Tibial nerve (tissue), 4 donors: ENCODE measurements around the gene CEP170B.

Experiments used
- CTCF ChIP-seq, 5 experiments: fragments of 200-600 bp in 3 of 5; fragments of 450-650 bp in 2 of 5; sonication (generic) in 3 of 5; IDR thresholded peaks; one replicate each; pipeline ENCODE4 v1.5.1; 2016 to 2019; ENCODE audit warnings: antibody characterized with exemption in 5 of 5, mild to moderate bottlenecking in 3 of 5, moderate library complexity in 2 of 5
- EP300 ChIP-seq, 2 donors: sonication (generic); formaldehyde crosslinking; IDR thresholded peaks; one replicate each; pipeline ENCODE4 v1.6.1; 2017; ENCODE audit warnings: antibody characterized with exemption in 2 of 2, mild to moderate bottlenecking in 1 of 2
- POLR2A ChIP-seq, 2 donors: fragments of 450-650 bp; IDR thresholded peaks; one replicate each; pipeline ENCODE4 v1.6.1; 2017; ENCODE audit warnings: antibody characterized with exemption in 2 of 2, mild to moderate bottlenecking in 2 of 2, moderate library complexity in 2 of 2

GRCh38 chr14:104935955-104936354, 70.9 kb downstream of the CEP170B start:
- TF ChIP-seq CTCF (IDR thresholded peaks at IDR 0.05) (no peak), POLR2A (IDR thresholded peaks at IDR 0.05) (no peak), EP300 (IDR thresholded peaks at IDR 0.05) (no peak)
